NCI-H1048 (cell line): Measurements from ENCODE around the gene CELA2A.

ENCODE experiments used
- DNase-seq: peaks from one replicate; lab custom pipeline; 2025; lab: John Stamatoyannopoulos, UW

CELA2A gene

DNA sequence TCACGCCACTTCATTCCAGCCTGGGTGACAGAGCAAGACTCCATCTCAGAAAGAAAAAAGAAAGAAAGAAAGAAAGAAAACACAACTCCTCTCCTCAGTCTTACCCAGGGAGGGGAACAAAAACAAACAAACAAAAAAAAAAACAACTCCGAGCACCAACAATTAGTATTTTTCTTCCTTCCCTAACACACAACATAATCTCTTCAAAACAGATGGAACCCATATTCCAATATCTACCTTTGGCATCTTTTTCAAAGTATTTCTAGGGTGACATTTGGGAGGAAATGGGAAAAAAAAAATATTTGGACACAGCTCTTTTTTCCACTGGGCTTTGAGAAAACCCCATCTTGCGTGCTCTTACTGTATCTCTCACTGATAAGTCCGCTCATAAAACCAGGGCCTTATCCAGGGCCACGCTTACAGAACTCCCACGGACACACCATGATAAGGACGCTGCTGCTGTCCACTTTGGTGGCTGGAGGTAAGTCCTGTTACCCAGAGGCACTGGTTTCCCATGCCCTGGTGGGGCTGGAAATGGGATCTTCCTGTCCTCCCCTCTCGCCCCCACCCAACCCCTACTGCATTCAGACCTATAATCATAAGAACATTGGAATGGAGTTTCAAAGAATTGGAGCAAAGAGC lies at the start of gene CELA2A:
Gene CELA2A, plus strand, starts transcription at position 420 of the 642 bp plus-strand sequence. Its CDS starts 22 bp downstream, at position 442.
- DNase-seq: no peak

GRCh38 chr1:15407580-15407979 lies 49.0 kb upstream of the CELA2A start:
- no peak for DNase-seq

- DNase-seq: no peak
Observed at GRCh38 chr1:15408890-15409387, 47.6 kb upstream of the CELA2A start.

GRCh38 chr1:15409388-15410222 lies 46.9 kb upstream of the CELA2A start, which contains the start of gene EFHD2:
TSS of gene EFHD2 (plus strand) at chr1:15409888. CDS start at chr1:15409972, 84 bp downstream.
- peak; percentile 52 for DNase-seq

- DNase-seq: no peak
Observed at GRCh38 chr1:15410223-15410883, 46.2 kb upstream of the CELA2A start.

DNA sequence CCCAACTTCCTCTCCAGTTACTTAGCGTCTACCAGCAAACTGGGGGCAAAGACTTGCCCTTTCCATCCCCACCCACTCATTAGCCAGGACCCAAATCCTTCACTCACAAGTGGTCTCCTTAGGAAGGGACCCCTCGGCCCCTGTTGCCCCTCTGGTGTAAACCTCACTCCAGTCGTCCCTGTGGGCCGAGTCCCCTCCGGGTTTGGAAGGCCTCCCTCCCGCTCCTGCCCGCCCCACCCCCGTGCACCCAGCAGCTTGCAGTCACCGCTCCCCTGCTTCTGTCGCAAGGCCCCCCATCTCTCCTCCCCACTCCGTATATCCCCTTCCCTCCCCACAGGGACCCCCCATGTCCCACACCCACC lies 45.7 kb upstream of the CELA2A start:
- no peak for DNase-seq

GRCh38 chr1:15411593-15412137 lies 44.9 kb upstream of the CELA2A start:
- DNase-seq: no peak

DNA sequence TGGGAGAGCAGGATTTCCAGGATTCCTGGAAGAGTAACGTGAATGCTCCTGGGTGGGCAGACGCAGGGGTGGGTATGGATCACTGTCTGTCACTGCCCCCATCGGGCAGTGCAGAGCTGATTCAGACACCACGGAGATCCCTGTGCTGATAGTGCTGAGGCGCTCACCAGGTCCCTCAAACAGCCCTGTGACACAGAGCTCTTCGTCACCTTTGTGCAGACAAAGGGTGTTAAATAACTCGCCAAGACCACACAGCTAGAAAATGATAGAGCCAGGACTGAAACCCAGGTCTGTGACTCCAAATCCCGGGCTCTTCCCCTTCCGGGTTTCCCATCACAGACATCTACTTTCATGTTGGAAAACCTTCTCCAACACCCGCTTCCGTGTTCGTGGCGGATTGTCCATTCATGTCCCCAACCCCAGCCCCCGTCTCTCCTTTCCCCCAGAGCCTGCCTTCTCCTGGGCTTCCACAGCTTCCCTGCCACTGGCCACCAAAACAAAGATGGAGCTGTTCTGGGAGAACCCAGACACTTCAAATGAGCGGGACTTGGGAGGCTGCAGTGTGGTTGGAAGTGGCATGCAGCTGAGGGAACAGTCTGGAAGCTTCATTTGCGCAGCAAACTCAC lies 44.2 kb upstream of the CELA2A start:
- DNase-seq: no peak

DNA sequence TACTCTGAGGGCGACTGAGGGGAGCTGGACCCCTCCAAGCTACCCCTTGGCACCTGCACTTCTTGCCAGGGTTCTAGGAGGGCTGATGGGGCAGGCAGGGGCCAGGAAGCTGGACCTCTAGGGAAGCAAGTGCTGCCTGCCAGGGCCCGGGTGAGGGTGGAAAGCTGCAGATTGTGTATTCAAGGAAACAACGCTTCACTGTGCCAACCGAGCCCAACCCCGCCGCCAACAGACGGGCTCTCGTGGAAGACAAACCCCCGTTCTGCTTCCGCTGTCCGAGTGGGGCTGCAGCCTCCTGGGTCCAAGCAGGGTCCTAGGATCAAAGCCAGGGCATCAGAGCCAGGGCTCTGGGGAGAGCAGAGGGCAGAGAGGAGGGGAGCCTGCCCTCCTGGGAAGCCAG lies 43.7 kb upstream of the CELA2A start:
- DNase-seq: no peak

DNA sequence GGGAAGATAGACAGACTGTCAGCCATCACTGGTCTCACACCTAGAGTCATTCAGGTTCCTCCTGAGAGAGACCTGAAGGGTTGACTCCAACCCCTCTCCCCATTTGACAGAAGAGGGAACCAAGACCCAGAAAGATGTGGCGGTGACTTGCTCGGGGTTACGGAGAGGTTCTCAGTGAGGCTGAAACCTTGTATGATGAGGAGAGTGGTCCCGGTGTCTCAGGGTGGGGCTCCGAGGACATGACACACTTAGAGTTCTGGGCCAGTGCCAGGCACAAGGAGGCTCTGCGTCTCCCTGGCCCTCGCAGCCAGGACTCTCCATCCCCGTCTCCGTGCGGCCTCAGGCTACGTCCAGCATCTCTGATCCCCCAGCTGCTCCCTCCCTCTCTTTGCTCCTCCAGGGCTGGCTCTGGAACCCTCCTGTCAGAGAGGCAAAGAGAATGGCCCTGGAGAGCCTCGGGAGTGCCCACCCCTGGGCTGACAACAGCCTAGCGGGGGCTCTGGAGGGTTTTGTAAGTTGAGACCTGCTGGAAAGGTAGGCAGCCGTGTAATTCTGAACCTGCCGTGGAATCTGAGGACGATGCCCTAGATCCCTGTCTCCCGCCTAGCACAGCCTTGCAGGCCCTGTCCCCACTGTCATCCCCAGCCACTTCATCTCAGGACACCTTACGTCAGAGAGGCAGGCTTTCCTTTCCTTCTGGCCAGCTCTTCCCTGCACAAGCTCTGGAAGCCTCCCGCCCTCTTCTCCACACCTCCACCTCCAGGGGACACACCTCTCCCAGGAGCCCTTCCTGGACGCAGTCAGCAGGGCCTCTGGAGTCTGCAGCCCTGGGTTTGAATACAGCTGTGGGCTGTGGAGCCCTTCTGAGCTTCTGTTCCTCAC lies 42.7 kb upstream of the CELA2A start:
- no peak for DNase-seq

DNA sequence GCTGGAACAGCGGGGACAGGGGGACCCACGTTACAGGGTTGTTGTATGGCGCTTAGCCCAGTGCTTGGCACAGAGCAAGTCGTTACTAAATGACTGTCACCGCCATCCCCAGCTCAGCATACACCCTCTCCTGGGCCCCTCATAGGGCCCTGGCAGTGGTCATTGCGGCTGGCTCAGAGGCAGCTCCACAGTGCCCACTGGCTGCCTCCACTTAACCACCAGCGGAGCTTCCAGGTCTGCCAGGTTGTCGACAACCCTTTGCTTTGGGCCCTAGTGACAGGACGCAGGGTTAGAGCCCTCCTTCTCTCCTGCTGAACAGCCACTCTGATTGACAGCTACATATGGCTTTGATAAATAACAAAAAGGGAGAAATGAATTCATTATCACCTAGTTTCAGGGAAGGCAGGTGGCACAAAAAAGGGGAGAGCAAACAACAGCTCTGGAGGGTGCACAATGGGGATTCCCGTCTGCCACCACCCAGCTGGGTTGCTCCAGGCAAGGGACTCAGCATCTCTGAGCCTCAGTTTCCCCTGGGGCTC lies 42.0 kb upstream of the CELA2A start:
- DNase-seq: no peak

GRCh38 chr1:15417059-15417934 lies 39.2 kb upstream of the CELA2A start:
- no peak for DNase-seq

GRCh38 chr1:15418806-15419515 lies 37.6 kb upstream of the CELA2A start:
- peak; percentile 55 for DNase-seq

GRCh38 chr1:15420853-15421465 lies 35.6 kb upstream of the CELA2A start:
- no peak for DNase-seq

DNA sequence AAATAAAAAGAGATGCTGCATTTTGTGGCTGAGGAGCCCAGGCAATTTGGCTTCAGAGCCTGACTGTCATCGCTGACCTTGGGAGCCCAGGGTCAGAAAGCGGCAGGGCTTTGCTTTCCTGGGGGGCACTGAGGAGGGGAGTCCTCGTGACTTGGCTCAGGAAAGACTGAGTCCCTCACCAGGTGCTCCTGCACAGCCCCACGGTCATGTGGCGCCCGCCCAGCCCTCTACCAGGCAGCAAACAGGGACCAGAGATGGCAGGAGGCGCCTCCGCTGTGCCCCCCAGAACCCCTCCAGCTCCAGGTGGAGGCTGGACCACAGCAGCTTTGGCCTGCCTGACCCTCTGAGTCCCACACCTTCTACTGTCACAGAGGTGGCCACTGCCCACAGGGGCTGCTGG lies 33.7 kb upstream of the CELA2A start:
- DNase-seq: no peak

GRCh38 chr1:15423355-15424077 lies 33.0 kb upstream of the CELA2A start:
- no peak for DNase-seq

DNA sequence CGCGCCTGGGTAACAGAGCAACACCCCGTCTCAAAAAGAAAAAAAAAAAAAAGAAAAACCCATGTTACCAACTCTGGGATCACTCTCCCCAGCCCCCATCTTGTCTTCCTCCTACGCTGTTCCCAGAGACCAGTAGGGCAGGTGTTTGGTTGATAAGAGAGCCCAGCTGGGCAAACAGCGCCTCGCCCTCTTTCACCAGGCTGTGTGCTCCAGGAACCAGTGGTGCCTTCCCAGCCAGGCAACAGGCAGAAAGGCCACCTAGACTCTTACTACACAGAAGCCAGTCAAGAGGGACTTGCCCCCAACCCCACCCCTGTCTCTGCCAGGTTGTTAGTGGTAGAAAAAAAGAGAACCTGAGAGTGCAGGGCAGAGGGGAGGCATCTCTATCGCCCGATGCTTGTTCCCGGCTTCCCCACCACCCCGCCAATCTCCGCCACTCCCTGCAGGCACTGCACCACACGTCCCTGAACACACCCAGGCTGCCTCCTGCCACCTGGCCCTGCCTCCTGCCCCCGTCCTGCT lies 32.3 kb upstream of the CELA2A start:
- DNase-seq: no peak

DNA sequence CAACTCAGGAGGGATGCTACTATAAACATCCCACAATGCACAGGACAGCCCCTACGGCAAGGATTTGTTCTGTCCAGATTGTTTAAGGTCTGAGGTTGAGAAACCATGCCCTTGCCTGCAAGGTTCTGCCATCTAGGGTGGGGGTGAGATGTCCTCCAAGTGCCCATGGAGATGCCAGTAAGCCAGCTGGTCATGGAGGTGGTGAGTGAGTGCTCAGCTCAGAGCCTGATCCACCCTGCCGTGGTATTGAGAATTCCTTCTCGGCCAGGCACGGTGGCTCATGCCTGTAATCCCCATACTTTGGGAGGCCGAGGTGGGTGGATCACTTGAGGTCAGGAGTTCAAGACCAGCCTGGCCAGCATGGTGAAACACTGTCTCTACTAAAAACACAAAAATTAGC lies 31.6 kb upstream of the CELA2A start:
- no peak for DNase-seq
